ENCODE data around the gene PTPRK. TPM values are rescaled to one million over a fixed set of nuclear protein-coding genes. Genes with fewer than 3 reads are reported as not detected.

The PTPRK gene
- total and polyA plus RNA-seq, 9 of the 15 experiments (the other 6 are each of a cell fraction or from before 2014, with no cell fraction given) = 0.04 to 0.51 TPM; not detected in 7

GRCh38 chr6:128516514-128516898 is 3.9 kb downstream of the PTPRK start:
- no peak overlapping the region for H3K27ac ChIP-seq (ENCODE audit: extremely low read depth, low read depth, low read length)
- H3K27me3 ChIP-seq (ENCODE audit: control insufficient read depth in 2 of 2, insufficient read depth in 2 of 2, low read length in 2 of 2) = no peaks in the 10 kb centered on the region
- intact Hi-C loops (cut with micrococcal nuclease) (no loop called here), in situ Hi-C loops (cut with MboI) (no loop called here)
- peaks cover 0 to 6% of the 10 kb centered on the region in 2 experiments; a peak in 2 of 5 replicates for H3K4me1 ChIP-seq (replicated peaks in 1 of 2; ENCODE audit: control insufficient read depth in 2 of 2, insufficient read depth in 2 of 2, low read length in 2 of 2)
- H3K4me2 ChIP-seq (ENCODE audit: insufficient read depth, low read length) = no peak overlapping the region
- H3K4me3 ChIP-seq = no peak overlapping the region
- no peak for TF ChIP-seq HNRNPUL1 (IDR thresholded peaks at IDR 0.05; ENCODE audit: low read length)
- TF ChIP-seq PTTG1 (tag; IDR thresholded peaks at IDR 0.05; ENCODE audit: low read depth) = no peak
- no peak for TF ChIP-seq ZBTB8A (IDR thresholded peaks at IDR 0.05; ENCODE audit: partially characterized antibody)
- TF ChIP-seq HMG20B (CRISPR knock-in tag; IDR thresholded peaks at IDR 0.05) = no peak
- TF ChIP-seq, protein P1, sequence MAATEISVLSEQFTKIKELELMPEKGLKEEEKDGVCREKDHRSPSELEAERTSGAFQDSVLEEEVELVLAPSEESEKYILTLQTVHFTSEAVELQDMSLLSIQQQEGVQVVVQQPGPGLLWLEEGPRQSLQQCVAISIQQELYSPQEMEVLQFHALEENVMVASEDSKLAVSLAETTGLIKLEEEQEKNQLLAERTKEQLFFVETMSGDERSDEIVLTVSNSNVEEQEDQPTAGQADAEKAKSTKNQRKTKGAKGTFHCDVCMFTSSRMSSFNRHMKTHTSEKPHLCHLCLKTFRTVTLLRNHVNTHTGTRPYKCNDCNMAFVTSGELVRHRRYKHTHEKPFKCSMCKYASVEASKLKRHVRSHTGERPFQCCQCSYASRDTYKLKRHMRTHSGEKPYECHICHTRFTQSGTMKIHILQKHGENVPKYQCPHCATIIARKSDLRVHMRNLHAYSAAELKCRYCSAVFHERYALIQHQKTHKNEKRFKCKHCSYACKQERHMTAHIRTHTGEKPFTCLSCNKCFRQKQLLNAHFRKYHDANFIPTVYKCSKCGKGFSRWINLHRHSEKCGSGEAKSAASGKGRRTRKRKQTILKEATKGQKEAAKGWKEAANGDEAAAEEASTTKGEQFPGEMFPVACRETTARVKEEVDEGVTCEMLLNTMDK (IDR thresholded peaks at IDR 0.05; ENCODE audit: borderline replicate concordance, insufficient read depth, low read depth, low read length, poor library complexity, severe bottlenecking) = no peak
- TF ChIP-seq FOXA1 (IDR thresholded peaks at IDR 0.05; ENCODE audit: borderline replicate concordance) = no peak
- no peak for TF ChIP-seq SP2 (IDR thresholded peaks at IDR 0.05; ENCODE audit: extremely low read depth, low read depth, low read length, poor library complexity, severe bottlenecking)
- no peak for TF ChIP-seq SIX5 (IDR thresholded peaks at IDR 0.05; ENCODE audit: borderline replicate concordance in 1 of 2, insufficient read depth in 1 of 2, low read depth in 1 of 2, low read length in 2 of 2)
- no peak for TF ChIP-seq HDAC3 (IDR thresholded peaks at IDR 0.05; ENCODE audit: borderline replicate concordance, partially characterized antibody)
- TF ChIP-seq RFX1 (IDR thresholded peaks at IDR 0.05) = no peak
- no peak overlapping the region for H2AFZ ChIP-seq (ENCODE audit: low read depth, low read length)
- H3K36me3 ChIP-seq (ENCODE audit: control insufficient read depth, insufficient read depth, low read length) = no peaks in the 10 kb centered on the region
- BruUV-seq (replicated peaks) = no TSS peak
- DNase-seq (ENCODE audit: extremely low read depth in 1 of 4, low spot score in 3 of 4) (no peak), FAIRE-seq (no peak), ATAC-seq (no peak)
- ChIA-PET CTCF (ENCODE audit: low intra/inter-chr PET ratio) (no interaction called here), POLR2A (interaction anchor here (0.6 kb wide), 1 partner anchor 127 kb away, joined by 3 read pairs; no protein-coding TSS in a partner anchor)
- 0% methylated on average over 1 of the region's 1 CpG for WGBS (ENCODE audit: insufficient coverage, low coverage, missing lambda C conversion rate)
- no peaks in the 10 kb centered on the region for H3K9me1 ChIP-seq (ENCODE audit: control insufficient read depth, insufficient read depth, low read length)
- no peak overlapping the region for H3K9ac ChIP-seq (ENCODE audit: insufficient read depth in 1 of 2, low read depth in 2 of 2, low read length in 2 of 2)
- no peaks in the 10 kb centered on the region for H3K79me2 ChIP-seq (ENCODE audit: control insufficient read depth, insufficient read depth, low read length)
- H4K20me1 ChIP-seq (replicated peaks; ENCODE audit: control insufficient read depth, insufficient read depth, low read length) = no peaks in the 10 kb centered on the region
- H3K9me3 ChIP-seq (replicated peaks; ENCODE audit: control insufficient read depth, insufficient read depth, low read depth, low read length) = no peaks in the 10 kb centered on the region

Data from K562 (cell line).